ENCODE measurements around the gene CATSPER4. TPM values are rescaled to one million over a fixed set of nuclear protein-coding genes. Genes with fewer than 3 reads are reported as not detected.

The CATSPER4 gene
- total RNA-seq, 1 experiment from 2014 or later, result not detected

GRCh38 chr1:26158908-26159742 is 31.3 kb upstream of the CATSPER4 start, which contains the start of gene FAM110D:
FAM110D (plus strand) TSS chr1:26159079; CDS start chr1:26161292, 2,213 bp downstream.
- peak within 1 kb of the TSS; percentile 16 for H3K9ac ChIP-seq (ENCODE audit: extremely low read depth, insufficient read length, low read length)
- no peaks in the 10 kb centered on the region for H3K79me2 ChIP-seq (ENCODE audit: insufficient read depth, low read length)
- no peak within 1 kb of the TSS for H3K4ac ChIP-seq (ENCODE audit: low read depth, low read length)
- peaks cover 11% of the 10 kb centered on the region; the same call in 1 of the 2 replicates for H3K4me1 ChIP-seq (ENCODE audit: insufficient read depth, low read length)
- no peak within 1 kb of the TSS for H2AFZ ChIP-seq (ENCODE audit: low read length)
- Mint-ChIP-seq H3K36me3 (ENCODE audit: insufficient read depth in 1 of 3, low read depth in 3 of 3) (no peaks in the 10 kb centered on the region), H3K4me1 (peaks cover 46 to 60% of the 10 kb centered on the region in 2 experiments), H3K27ac (no peak within 1 kb of the TSS), H3K27me3 (ENCODE audit: low read depth) (peaks cover 95% of the 10 kb centered on the region), H3K4me3 (peak within 1 kb of the TSS; percentile 10 to 65; a peak in 4 of 5 replicates), H3K9me3 (peaks cover 0 to 4% of the 10 kb centered on the region in 2 experiments; a peak in 1 of 5 replicates)
- no peak within 1 kb of the TSS for H2BK5ac ChIP-seq (ENCODE audit: insufficient read length, low read length)
- no peak within 1 kb of the TSS for H3K14ac ChIP-seq (ENCODE audit: insufficient read depth, low read length)
- no peaks in the 10 kb centered on the region for H3K79me1 ChIP-seq (ENCODE audit: insufficient read depth, low read depth, low read length, poor library complexity, severe bottlenecking)
- no peak within 1 kb of the TSS for H4K5ac ChIP-seq (ENCODE audit: insufficient read length, low read depth, low read length)
- peaks cover 25% of the 10 kb centered on the region for H3K23me2 ChIP-seq (ENCODE audit: insufficient read length, low read depth, low read length, poor library complexity, severe bottlenecking)
- no peak within 1 kb of the TSS for H3K18ac ChIP-seq (ENCODE audit: insufficient read length, low read depth, low read length)
- peak within 1 kb of the TSS; percentile 8 for H3K4me2 ChIP-seq (ENCODE audit: insufficient read depth, insufficient read length, low read length)
- no peak within 1 kb of the TSS for H3K27ac ChIP-seq (ENCODE audit: insufficient read length, low read depth, low read length)
- H4K91ac ChIP-seq (ENCODE audit: insufficient read length, low read depth, low read length), result no peak within 1 kb of the TSS
- H2BK12ac ChIP-seq (ENCODE audit: insufficient read length, low read depth, low read length), result no peak within 1 kb of the TSS
- H2BK120ac ChIP-seq (ENCODE audit: low read depth, low read length, poor library complexity, severe bottlenecking), result no peak within 1 kb of the TSS
- no peaks in the 10 kb centered on the region for H4K20me1 ChIP-seq (ENCODE audit: control insufficient read depth, insufficient read depth, insufficient read length)
- peaks cover 50% of the 10 kb centered on the region; the same call in 1 of the 2 replicates for H3K27me3 ChIP-seq (ENCODE audit: insufficient read depth, low read length)
- no peaks in the 10 kb centered on the region for H3K9me3 ChIP-seq (ENCODE audit: control insufficient read depth, low read depth, low read length)
- H2BK20ac ChIP-seq (ENCODE audit: low read depth, low read length, poor library complexity, severe bottlenecking), result no peak within 1 kb of the TSS
- TF ChIP-seq CTCF (conservative IDR thresholded peaks at IDR 0.05), result no peak
- H4K8ac ChIP-seq (replicated peaks; ENCODE audit: insufficient read length, low read depth, low read length), result no peak within 1 kb of the TSS
- H3K56ac ChIP-seq (ENCODE audit: insufficient read length, low read depth, low read length), result no peak within 1 kb of the TSS
- H3T11ph ChIP-seq (ENCODE audit: low read length), result no peak within 1 kb of the TSS
- WGBS (ENCODE audit: extremely low coverage, insufficient read length, low lambda C conversion rate), result no CpG with 5 or more reads among the region's 6 CpGs
- no peak for DNase-seq
- H3K23ac ChIP-seq (ENCODE audit: insufficient read length, low read depth, low read length), result no peak within 1 kb of the TSS
- H2AK5ac ChIP-seq (ENCODE audit: insufficient read length, low read length), result no peak within 1 kb of the TSS
- H2BK15ac ChIP-seq (ENCODE audit: low read depth, low read length), result no peak within 1 kb of the TSS
